Stimulated activated CD4-positive, alpha-beta T cell treated with anti-CD3 and anti-CD28 coated beads, Interleukin-15, amount 100 ng/mL, for 48 hours (primary cell): ENCODE data around the gene CDADC1.
"Not testable (repeated sequence)": the region's sequence is repeated elsewhere in the genome, so short reads cannot be mapped to it uniquely, and the experiment has no call there.

Source experiments
- DNase-seq, 2 donors: peaks; one replicate each; pipeline ENCODE4 v3.0.0-alpha.2; 2020; ENCODE audit warnings: low read depth in 2 of 2

CDADC1 gene

DNA sequence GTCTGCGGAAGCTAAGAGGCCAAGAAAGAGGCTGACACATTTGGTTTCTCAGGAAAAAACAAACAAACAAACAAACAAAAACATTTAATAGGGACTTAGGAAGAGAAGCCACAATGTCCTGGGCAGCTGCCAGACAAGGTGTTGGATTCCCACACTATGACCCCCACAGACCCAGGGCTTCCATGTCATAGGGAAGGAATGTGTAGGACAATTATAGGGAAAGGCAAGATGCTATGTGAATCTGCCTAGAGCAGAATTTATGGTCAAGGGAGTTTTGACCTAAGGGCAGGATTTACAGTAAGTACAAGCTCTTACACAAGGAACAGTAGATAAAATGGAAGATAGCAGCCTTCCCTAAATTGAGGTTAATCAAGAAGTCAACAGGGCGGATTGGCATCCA is 9.1 kb upstream of the CDADC1 start:
- DNase-seq = no peak

DNA sequence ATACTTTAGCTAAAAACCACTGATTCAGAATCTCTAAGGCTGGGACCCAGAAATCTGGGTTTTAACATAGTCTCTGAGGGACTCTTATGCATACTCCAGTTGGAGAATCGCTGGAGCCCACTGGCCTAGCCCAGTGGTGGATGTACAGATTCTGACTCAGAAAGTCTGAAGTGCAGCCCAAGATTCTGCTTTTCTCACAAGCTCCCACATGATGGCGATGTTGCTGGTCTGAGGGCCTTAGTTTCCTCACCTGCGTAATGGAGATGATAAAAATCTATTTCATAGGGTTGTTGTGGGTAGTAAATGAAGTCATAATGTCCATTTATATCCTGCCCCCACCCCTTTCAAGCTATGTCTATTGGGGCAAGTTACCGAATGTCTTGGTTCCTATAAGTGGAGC is 7.7 kb upstream of the CDADC1 start:
- DNase-seq = peak in 1 of 2 donors; percentile 16

DNA sequence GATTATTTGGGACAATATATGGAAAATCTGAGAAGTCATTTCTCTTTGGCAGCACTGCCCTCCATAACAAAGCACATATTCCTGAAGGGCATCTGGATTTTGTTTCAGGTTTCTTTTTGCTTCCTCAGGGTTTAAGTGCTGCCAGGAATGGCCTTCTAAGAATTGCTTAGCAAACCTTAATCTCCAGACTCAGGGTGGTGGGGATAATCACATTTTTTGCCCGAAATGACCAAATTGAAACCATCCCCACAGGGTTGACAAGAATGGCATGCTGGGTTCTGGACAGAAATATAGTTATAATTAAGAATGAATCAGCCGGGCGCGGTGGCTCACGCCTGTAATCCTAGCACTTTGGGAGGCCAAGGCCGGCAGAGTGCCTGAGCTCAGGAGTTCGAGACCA is 6.4 kb upstream of the CDADC1 start:
- DNase-seq = no peak

DNA sequence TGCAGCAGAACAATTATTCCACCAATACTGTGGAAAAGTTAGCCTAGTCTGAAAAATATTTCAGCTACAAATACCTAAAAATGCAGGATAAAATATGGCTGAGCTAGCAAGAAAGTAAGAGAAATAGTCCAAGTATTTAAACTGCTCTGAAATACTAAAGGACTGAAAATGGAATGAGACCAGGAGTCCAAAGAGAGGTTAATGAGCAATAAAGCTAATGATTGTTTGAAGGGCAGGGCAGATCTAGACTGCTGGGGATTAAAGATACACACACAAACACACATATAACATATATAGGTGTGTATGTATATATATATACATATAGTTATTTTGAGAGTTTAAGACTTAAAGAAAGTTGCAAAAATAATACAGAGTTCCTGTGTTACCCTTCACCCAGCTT is 2.6 kb upstream of the CDADC1 start:
- no peak for DNase-seq

DNA sequence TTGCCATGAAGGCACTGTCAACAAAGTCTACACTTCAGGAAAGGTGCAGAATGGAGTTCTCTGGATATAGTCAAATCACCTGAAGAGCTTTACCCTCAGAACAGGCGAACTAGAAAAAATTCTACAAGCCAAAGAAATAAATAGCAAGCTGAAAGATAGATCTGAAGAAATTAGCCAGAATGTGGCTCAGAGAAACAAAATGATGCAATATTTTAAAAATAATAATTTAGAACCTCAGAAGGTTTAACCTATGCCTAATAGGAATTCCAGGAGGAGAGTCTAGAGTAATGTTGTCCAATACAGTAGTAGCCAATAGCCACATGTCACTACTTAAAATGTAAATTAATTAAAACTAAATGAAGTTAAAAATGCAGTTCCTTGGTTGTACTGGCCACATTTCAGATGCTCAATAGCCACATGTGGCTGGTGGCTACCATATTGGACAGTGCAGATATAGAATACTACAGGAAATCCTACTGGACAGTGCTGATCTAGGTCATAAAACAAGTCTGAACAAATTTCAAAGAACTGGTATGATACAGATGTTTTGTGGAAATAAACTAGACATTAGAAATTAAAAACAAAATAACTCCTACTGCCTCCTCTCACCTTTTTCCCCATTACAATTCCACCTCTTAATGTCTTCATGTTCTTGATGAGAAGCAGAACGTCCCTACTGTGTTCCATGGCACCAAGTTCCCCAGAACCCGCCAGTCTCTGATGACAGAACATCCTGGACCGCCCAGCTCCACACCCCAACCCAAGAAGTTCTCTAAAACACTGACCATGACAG is 679 bp upstream of the CDADC1 start:
- no peak for DNase-seq

DNA sequence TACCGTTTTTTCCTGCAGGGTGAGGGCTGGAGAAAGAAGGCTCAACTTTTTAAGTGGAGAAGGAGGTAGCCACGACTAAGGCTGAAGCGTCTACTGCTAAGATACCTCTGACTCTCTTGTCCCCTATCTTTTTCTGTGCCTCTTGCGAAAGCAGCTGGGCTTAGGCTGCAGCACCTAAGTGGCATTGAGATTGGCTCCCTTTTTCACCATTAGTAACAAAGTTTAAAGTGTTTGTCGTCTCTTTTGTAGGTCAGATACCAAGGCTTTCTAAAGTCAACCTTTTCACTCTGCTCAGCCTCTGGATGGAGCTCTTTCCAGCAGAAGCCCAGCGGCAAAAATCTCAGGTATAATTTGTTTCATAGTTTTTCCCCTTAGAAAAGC is 887 bp downstream of the CDADC1 start:
- DNase-seq = no peak

DNA sequence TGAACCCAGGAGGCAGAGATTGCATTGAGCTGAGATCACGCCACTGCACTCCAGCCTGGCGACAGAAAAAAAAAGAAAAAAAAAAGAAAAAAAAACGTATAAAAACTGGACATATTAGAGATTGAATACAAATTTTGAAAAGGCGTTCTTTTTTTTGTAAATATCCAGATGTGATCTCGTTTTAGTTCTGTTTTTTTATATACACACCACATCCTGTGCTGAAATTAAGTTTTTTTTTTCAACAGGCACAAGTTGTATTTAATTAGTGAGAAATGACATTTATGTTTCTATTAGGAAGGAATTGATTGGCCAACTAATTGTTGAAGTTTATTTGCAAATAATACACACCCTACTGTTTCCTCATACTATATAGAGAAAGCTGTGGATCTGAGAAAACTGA is 3.6 kb downstream of the CDADC1 start:
- DNase-seq = no peak

DNA sequence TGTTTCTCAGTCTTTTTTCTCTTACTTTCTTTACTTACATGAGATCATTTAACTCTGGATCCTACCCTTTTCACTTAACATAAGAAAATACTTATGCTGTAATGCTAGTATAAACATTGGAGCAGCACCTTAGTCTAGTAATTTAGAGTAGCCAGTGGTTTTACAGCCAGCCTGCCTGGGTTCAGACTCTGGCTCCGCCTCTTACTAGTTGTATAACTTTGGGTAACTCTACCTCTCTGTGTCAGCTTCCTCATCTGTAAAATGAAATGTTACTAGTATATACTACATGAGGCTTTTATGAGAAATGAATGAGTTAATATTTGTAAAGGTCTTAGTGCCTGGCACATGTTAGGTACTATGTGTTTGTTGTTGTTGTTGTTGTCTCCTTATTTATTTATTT is 5.6 kb downstream of the CDADC1 start:
- no peak for DNase-seq

DNA sequence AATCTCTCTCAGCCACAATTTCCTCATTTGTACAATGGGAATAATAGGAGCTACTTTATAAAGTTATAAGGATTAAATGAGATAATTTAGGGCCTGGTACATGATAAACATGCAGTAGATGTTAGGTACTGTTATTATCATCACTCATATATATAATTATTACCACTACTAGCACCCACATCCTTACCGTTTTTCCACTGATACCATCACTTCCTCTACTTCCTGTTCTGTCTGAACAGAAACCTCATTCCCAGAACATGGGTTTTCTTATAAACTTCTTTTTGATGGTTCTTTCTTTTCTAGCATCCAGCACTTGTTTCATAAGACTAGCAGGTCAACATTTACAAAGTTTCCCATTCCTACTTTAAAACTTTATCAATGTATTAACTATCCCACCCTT is 6.3 kb downstream of the CDADC1 start:
- DNase-seq = no peak

DNA sequence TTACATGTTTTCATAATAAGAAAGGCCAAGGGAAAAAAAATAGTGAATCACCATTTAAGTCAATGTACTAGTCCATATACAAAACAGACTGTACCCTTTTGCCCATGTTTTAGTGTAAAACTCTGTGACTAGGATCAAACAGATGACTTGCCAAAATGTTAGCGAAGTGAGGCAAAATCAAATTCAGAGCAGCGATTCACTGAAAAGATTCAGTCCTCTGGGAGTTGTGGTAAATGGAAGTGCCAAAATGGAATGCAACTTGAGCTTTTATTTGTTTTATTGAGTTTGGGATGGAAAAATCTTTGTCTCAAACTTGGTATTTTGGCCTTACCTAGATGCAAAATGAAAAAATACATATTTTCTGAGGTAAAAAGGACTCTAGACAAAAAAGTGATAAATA is 9.1 kb downstream of the CDADC1 start:
- DNase-seq = no peak

DNA sequence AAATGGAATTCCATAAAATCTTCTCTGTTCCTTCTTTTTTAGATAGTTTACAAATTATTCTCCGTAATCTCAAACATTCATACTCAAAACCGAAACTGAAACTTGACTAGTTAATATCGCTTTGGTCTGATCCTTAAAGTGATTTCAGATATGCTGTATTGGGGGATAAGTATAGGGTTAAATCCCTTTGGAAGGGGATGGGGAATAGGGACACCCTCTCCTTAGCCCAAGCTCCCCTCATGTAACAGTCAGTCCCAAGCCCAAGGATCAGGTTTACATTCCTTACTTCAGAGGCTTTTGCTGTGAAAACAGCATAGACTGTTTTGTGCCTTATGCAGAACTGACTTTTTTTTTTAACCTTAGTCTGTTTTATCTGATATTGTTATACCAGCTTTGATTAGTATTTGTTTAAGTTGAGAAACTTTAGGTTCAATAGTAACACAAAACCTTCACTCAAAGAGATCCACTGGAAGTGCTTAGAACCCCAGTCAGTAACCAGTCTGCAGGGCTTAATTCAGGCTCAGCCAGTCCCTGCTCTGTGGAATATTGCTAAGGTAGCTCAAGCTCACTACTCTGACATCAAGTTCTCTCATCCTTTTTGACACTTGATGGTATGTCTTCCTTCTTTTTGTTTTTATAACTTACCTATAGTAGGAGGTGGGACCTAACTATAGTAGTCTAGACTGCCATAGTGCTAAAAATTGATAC is 10.5 kb downstream of the CDADC1 start:
- no peak for DNase-seq

DNA sequence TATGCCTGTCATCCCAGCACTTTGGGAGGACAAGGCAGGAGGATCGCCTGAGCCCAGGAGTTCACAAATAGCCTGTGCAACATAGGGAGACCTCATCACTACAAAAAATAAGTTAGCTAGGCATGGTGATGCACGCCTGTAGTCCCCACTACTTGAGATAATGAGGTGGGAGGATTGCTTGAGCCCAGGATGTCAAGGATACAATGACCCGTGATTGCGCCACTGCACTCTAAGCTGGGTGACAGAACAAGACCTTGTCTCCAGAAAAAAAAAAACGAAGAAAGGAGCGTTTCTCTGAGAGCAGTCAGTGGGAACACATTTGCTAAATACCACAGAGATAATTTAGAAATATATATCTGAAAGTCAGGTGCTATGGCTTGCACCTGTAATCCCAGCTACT is 11.9 kb downstream of the CDADC1 start:
- DNase-seq = no peak

DNA sequence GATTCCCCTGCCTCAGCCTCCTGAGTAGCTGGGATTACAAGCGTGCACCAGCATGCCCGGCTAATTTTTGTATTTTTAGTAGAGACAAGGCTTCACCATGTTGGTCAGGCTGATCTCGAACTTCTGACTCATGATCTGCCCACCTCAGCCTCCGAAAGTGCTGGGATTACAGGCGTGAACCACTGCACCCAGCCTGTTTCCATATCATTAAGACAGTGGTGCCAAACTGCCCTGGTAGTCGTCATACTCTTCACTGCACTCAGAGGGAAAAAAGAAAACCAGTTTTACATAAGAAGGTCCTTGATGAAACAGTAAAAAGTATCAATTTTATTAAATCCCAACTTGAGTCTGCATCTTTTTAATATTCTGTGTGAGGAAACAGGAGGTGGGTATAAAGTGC is 14.9 kb downstream of the CDADC1 start:
- DNase-seq = no peak

DNA sequence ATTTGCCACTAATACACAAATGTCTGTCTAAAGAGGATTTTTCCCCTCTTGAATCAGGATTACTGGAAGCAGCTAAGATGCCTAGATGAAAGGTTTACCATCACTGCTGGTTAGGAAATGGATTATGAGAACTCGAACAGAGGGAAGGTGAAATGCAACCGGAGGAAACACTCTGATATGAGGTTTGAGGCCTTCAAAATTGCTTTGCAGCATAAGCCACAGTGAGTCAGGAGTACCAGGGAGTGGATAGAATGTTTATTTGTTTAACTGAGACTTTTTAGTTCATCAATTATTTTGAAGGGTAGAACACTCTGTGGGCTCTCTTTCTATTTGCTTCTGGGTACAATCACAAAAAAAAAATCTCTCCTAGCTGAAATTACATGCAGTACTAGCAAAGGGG is 18.1 kb downstream of the CDADC1 start:
- DNase-seq = no peak

DNA sequence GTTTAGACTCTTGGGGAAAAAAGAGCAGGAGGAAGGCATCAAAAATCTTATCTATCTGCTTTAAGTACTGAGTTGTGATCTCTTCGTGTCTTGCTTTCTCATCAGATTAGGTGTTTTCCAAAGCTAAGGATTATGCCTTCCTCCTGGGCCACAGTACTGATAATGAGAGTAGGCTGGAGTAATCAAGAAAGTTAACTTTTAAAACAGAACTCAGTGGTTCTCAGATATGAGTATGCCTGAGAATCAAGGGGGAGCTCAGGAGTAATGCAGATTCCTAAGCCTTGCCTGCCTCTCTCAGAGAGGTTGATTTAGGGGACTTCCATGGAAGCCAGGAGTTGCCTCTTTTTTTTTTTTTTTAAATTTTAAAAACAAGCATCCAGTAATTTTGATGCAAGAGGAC is 23.5 kb downstream of the CDADC1 start:
- no peak for DNase-seq

DNA sequence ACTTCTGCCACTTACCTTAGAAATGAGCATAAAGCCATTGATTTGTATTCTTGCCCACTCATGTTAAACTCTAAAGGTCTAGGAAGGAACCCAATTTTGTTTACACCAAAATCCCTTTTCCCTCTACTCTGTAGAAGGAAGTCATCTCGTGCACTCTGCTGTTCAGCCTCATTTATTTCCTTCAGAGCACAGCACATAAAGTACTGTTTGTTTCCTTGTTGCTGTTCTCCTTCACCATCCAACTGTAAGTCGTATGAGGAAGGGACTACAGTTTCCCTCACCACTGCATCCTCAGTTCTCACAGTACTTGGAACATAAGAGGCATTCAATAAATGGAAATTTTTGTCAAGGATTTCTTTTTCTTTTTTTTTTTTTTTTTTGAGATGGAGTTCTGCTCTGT is 24.6 kb downstream of the CDADC1 start:
- no peak for DNase-seq

DNA sequence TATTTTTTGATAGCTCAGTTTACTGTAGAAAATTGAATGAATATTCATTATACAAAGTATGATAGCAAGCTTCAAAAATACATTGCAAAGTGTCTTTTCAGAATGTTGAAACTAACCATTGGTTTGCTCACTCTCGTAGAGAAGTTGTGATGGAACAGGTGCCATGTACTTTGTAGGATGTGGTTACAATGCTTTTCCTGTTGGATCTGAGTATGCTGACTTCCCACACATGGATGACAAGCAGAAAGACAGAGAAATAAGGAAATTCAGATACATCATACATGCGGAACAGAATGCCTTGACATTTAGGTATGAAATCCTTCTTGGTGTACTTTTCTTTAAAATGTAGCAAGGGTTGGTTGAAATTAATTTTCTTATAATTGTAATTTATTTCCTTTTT is 30.5 kb downstream of the CDADC1 start:
- no peak for DNase-seq

DNA sequence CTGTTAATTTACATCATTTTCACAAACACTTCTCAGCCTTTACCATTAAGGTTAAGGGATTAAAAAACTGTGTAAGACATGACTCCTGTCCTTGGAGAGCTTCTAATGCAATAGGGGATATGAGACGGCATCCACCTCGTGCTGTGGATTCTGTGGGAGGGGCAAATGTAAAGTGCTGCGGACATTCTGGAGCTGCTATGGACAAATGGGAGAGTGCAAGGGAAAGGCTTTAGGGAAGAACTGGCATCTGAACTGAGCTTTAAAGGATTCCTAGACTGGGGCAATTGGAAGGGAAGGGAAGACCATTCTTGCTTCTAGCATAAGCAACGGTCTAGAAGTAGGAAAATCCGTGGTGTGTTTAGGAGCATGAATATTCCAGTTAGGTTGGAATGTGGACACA is 31.4 kb downstream of the CDADC1 start:
- no peak for DNase-seq

DNA sequence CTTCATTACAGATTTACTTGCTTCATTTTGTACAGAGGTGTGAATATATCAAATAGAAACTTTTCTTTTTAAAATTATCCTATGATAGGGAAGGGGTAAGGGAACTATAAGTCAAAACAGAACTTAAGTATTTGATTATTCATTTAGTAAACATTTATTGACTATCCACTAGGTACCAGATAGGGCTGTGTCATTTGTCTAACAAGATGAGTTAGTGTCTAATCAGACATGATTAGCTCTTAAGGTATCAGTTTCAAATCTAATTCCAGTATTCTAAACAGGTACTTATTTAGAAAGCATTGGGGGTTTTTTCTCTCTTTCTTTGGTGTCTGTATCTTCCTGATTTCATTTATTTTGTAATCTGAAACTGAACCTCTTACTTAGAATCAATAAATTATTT is 32.2 kb downstream of the CDADC1 start:
- DNase-seq = no peak

DNA sequence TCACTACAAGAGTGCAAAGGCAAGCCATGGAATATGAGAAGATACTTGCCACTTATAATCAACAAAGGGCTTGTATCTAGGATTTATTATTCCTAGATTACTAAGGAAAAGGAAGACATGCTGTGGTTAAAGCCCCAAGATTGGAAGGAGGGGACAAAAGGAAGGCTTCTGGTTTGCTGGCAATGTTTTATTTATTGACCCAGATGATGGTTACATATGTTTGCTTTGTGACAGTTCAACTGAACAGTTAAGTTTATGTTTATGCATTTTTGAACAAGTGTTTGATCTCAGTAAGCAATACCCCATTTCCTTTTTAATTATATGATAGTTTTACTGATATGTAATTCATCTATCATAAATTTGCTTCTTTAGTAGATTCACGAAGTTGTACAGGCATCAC is 40.3 kb downstream of the CDADC1 start:
- no peak for DNase-seq

DNA sequence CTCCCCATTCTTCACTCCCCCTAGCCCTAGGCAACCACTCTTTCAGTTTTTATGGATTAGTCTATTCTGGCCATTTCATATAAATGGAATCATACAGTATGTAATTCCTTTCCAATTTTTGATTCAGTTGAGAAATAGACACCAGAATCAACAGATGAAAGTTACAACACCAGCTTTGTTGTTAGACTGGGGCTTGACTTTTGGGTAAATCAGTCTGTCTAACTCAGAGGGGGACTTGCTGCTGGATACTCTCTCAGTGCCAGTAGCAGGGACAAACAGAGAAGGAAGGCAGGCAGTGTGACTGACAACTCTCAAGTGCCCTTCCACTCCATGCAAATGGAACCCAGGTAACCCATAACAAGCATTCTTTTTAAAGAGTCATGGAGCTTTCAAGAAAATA is 40.7 kb downstream of the CDADC1 start:
- DNase-seq = no peak

DNA sequence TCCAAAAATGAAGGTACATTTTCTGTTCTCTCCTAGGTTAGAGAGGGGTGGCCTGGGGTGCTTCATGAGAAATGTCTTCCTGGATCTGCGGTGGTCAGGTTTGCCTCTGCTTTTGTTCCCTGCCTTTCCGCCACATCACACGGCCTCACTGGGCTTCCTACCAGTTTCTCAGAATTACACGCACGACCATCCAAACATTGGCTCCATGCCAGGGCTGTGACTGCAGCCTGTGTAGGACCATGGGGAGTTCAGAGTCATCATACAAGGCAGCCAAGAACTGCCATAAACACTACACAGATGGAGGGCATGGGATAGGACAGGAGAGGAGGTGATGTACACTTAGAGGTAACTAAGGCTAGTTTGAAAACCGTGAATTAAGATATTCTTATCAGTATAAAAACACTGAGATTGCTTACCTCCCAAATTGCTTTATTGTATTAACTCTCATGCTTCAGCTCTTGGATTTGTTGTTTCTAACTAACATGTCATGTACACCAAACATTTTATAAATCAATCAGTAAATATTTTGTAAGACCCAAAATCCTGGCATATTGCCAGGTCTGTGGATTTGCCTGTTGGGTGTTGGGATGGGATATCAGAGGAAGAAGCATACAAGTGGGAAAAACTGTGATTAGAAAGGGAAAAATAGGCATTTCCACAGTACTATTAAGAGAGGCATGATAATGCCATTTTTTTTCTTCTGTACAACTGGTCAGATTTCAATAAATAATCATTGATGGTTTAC is 45.2 kb downstream of the CDADC1 start:
- no peak for DNase-seq

DNA sequence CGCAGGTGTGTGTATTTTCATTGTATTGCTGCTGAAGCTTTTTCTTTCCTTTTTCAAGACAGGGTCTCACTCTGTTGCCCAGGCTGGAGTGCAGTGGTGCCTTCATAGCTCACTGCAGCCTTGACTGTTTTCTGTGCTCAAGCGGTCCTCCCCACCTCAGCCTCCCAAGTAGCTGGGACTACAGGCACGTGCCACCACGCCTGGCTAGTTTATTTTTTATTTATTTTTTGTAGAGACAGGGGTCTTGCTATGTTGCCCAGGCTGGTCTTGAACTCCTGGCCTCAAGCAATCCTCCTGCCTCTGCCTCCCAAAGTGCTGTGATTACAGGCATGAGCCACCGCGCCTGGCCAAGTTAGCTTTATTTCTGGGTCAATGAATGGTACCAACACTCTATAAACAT is 47.0 kb downstream of the CDADC1 start:
- DNase-seq = not testable (repeated sequence)
